Endometrium (tissue), 2 donors: ENCODE data around the gene SLC8B1.

Experiments
- FAIRE-seq: peaks from 2 replicates; lab custom pipeline; 2012; peaks lifted over from hg19 to GRCh38; lab: Jason Lieb, UNC
- donor health status: control.
- donor health status: control.

SLC8B1 gene

GRCh38 chr12:113295886-113296556 lies 38.9 kb downstream of the SLC8B1 start:
- no peak for FAIRE-seq

DNA sequence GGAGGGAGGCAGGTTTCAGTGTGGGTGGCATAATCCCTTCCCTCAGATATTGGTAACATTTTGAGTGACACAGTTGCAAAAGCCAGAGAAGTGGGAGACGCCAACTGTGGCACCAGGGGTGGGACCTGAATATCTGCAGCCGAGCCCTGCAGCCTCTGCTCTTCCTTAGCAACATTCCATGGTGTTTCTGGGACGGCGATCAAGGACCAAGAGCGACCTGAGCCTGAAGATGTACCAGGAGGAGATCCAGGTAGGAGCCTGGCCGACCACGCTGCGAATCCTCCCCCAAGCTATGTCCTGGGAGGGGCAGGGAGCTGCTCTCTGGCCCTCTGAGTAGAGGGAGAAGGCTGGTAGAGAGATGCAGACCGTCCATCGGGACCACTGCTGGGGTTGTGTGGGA lies 41.8 kb downstream of the SLC8B1 start:
- no peak for FAIRE-seq

DNA sequence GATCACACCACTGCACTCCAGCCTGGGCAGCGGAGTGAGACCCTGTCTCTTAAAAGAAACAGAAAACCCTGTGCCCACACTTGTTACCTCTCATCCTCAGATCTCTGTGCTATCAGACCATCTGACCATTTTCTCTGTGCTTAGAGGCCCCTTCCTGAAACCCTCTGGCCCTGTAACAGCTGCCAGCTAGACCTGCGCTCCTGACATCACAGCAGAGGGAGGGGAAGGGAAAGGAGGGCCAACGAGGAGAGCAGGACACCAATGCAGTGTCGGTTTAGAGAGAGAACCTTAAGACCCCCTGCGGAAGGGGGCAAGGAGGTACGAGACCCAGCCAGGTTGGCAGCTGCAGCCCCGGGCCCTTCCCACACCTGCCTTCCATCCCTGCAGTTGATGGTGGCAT lies 42.4 kb downstream of the SLC8B1 start:
- FAIRE-seq, result no peak

DNA sequence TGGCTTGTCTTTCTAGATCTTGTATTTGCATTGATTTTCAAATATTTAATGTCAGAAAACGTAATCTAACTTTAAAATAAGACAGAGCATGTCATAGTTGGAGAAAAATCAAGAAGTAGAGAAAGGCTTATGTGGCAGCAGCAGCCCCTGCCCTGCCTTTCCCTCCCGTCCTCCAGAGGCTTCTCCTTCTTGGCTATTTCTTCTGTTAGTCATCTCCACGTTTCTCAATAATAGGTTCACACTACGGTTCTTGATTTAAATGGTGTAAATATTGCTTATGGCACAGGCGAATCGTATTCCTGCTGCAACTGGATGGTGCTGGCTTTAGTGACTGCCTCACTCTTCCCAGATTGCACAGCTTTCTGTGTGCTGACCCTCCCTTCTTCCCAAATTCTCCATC lies 42.8 kb downstream of the SLC8B1 start:
- no peak for FAIRE-seq

GRCh38 chr12:113291586-113291985 lies 43.3 kb downstream of the SLC8B1 start:
- no peak for FAIRE-seq

DNA sequence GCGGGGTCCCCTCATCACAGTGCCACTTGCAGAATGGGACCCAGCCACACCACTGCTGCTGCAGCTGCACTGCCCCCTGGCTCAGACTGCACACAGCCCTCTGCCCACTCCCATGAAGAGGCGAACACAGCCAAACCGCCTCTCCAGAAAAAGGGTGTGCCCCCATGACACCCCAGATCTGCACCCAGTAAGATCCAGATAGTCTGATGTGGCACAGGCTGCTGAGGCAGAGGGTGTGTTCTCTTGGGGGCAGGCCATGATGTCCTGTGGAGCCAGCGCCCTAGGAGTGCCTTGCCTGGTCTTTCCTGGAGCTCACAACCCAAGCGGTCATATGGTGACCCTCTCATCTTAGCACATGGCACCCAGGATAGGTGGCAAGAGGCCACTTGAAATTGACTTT lies 44.4 kb downstream of the SLC8B1 start:
- no peak for FAIRE-seq

- no peak for FAIRE-seq
Measured at GRCh38 chr12:113289361-113289760, 45.5 kb downstream of the SLC8B1 start.

DNA sequence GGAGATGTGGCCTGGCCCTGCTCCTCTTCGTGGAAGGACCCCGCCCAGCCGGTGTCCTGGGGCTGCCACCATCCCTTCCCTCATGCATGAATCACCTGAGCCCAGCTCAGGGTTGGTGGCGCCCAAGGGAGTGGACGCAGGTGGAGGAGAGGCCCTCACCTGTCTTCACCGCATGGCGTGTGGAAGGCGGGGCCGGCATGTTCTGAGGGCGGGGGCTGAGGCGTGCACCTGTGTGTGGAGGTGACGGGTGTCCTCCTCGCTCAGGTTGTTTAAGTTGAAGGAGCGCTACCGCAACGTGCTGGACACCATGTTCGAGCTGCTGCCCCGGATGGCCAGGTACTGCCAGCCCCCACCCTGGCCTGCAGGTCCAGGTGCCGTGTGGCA lies 47.0 kb downstream of the SLC8B1 start:
- FAIRE-seq, result no peak

GRCh38 chr12:113287146-113287898 lies 47.6 kb downstream of the SLC8B1 start:
- no peak for FAIRE-seq

- no peak for FAIRE-seq
Measured at GRCh38 chr12:113286712-113287111, 48.2 kb downstream of the SLC8B1 start.

GRCh38 chr12:113285679-113286610 lies 49.0 kb downstream of the SLC8B1 start:
- FAIRE-seq, result no peak

DNA sequence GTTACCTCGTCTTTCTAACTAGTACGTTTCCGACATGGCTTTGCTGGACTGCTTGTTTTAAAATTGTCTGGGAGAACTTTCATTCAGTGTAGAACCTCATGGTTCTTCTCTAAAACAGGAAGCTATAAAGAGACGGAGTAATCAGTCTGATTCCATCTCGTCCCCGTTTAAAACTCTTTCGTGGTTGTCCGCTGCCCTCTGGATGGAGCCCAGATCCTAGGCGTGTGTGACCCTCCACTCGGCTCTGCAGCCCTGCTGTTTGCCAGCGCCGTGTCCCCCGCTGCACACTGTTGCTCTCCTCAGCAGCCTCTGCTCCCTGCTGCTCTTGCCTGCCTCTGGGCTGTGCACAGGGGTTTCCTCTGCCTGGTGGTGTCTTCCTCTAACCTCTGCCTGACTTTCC lies 50.2 kb downstream of the SLC8B1 start:
- FAIRE-seq, result no peak

GRCh38 chr12:113278633-113279032 lies 56.3 kb downstream of the SLC8B1 start:
- FAIRE-seq, result no peak

GRCh38 chr12:113278141-113278540 lies 56.8 kb downstream of the SLC8B1 start:
- no peak for FAIRE-seq

GRCh38 chr12:113277511-113277910 lies 57.4 kb downstream of the SLC8B1 start:
- no peak for FAIRE-seq

- no peak for FAIRE-seq
Measured at GRCh38 chr12:113276946-113277500, 57.9 kb downstream of the SLC8B1 start.

- FAIRE-seq, result no peak
Measured at GRCh38 chr12:113276306-113276705, 58.6 kb downstream of the SLC8B1 start.

DNA sequence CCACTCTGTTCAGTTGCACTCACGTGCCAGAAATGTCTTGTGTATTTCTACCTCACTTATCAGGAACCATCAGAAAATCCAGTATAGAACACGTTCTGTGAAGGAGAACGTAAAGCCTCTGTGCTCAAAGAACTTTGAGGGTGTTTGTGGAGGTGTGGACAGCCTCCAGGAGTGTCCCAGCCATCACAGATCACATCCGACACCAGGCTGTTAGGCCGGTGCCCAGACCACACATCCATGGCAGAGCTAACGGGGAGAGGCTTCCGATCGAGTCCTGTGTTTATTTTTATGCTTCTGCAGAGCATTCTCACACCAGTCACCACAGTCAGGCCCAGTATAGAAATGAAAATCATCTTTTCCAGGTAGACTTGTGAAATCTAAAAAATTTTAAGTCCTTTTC lies 60.1 kb downstream of the SLC8B1 start:
- FAIRE-seq, result no peak

- no peak for FAIRE-seq
Measured at GRCh38 chr12:113273053-113273725, 61.7 kb downstream of the SLC8B1 start.

DNA sequence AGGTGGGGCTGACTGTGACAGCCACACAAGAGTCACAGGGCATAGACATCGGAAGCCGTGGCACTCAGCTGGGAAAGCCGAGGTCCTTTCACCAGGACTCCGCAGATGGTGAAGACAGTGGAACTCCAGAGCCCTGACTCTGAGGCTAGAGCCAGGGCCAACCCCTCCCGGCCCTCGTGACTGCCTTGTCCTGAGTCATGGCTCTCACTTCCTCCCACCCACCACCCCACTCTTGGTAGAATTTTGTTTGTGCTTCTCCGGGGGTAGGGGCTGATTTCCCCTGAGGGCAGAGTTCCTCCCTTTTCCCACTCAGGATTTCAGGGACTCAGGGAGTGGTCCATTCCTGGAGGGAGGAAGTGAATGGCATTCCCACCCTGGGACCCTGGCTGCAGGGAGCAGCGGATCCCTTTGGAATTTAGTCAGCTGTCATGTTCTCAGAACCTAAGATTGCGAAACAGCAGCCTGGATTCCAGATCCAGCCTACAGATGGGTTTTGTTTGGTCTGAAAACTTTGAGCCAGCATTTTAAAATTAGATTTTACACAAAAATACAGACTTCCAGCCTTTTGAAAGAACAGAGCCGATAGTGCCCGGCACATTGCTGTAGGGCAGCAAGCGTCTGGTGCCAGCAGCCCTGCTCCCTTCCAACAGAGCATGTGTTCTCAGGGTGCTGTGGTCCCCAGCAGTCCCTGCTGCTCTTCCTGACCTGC lies 62.9 kb downstream of the SLC8B1 start:
- FAIRE-seq, result peak; percentile 54

DNA sequence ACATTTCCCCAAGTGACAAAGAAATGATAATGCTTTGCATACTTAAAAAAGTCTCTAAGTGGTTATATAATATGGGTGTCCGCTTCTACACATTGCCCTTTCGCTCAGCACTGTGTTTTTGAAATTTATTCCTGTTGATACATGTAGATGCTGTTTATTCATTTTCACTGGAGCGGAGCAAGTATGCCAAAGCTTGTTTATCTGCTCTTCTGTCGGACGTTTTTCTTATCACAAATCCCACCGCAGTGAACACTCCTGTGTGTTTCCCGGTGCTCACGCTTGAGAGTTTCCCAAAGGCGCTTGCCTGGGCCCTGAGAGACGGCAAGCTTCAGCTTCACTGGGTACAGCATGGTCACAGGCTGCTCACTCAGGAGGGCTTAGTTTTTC lies 63.5 kb downstream of the SLC8B1 start:
- FAIRE-seq, result no peak

GRCh38 chr12:113270709-113271009 lies 64.2 kb downstream of the SLC8B1 start:
- FAIRE-seq, result no peak
